ENCODE measurements around the gene FARS2.

DNA sequence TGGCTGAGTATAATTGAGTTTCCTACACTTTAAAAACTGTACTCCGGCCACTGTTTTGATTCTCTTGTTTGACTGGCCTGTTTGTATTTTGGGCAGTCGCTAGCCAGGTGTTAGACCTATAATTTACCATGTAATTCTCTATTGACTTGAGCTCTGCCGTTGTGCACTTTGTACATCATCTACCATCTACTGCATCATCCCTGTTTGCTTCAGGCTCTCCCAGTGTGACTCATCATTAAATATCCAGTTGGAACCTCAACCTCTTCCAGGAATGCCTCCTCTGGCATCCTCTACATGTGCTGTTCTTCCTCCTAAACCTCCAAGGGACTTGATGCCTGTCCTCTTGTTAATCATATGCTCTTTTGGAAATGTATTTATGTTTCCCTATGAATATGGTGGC, 72.3 kb downstream of the FARS2 start:
- TF ChIP-seq CTCF (IDR thresholded peaks at IDR 0.05; ENCODE audit: low read depth, low read length) (no peak), EZH2phosphoT487 (IDR thresholded peaks at IDR 0.05; ENCODE audit: low read depth) (no peak)

All from OCI-LY3 (cell line).